ENCODE measurements around the gene SRP68.

GRCh38 chr17:76121932-76122430, 49.7 kb upstream of the SRP68 start:
- TF ChIP-seq EZH2phosphoT487 (IDR thresholded peaks at IDR 0.05; ENCODE audit: borderline replicate concordance) (no peak), CTCF (conservative IDR thresholded peaks at IDR 0.05; ENCODE audit: low read length) (no peak)
